ENCODE results near the gene C1orf116.

C1orf116 gene

GRCh38 chr1:207003210-207003609 is 29.3 kb downstream of the C1orf116 start:
- Histone ChIP-seq H3K27me3 (replicated peaks) (peaks cover 2% of the 10 kb centered on the region), H3K27ac (no peak overlapping the region), H3K4me3 (ENCODE audit: low read depth, low read length) (no peak overlapping the region), H3K36me3 (replicated peaks) (no peaks in the 10 kb centered on the region)
- in situ Hi-C loops (cut with HindIII; ENCODE audit: low pct_ligation_motif_present, low sequenced_read_pairs): no loop called here
- no peak for DNase-seq
- TF ChIP-seq CTCF (IDR thresholded peaks at IDR 0.05; ENCODE audit: low read depth, low read length, missing control alignments): no peak

- in situ Hi-C loops (cut with HindIII; ENCODE audit: low pct_ligation_motif_present, low sequenced_read_pairs): no loop called here
- no peak overlapping the region for H3K4me3 ChIP-seq (ENCODE audit: low read depth, low read length)
- no peak for DNase-seq
- H3K27ac ChIP-seq: no peak overlapping the region
- peaks cover 4% of the 10 kb centered on the region for H3K27me3 ChIP-seq (replicated peaks)
- no peaks in the 10 kb centered on the region for H3K36me3 ChIP-seq (replicated peaks)
- no peak for TF ChIP-seq CTCF (IDR thresholded peaks at IDR 0.05; ENCODE audit: low read depth, low read length, missing control alignments)
Observed at GRCh38 chr1:207002724-207003146, 29.8 kb downstream of the C1orf116 start.

GRCh38 chr1:207001492-207002245 is 30.9 kb downstream of the C1orf116 start:
- no peak for DNase-seq
- no peak overlapping the region for H3K27ac ChIP-seq
- no peak for TF ChIP-seq CTCF (IDR thresholded peaks at IDR 0.05; ENCODE audit: low read depth, low read length, missing control alignments)
- peaks cover 4% of the 10 kb centered on the region for H3K27me3 ChIP-seq (replicated peaks)
- in situ Hi-C loops (cut with HindIII; ENCODE audit: low pct_ligation_motif_present, low sequenced_read_pairs): no loop called here
- no peak overlapping the region for H3K4me3 ChIP-seq (ENCODE audit: low read depth, low read length)
- no peaks in the 10 kb centered on the region for H3K36me3 ChIP-seq (replicated peaks)

- DNase-seq: no peak
- H3K27ac ChIP-seq: no peak overlapping the region
- in situ Hi-C loops (cut with HindIII; ENCODE audit: low pct_ligation_motif_present, low sequenced_read_pairs): no loop called here
- no peaks in the 10 kb centered on the region for H3K36me3 ChIP-seq (replicated peaks)
- no peak for TF ChIP-seq CTCF (IDR thresholded peaks at IDR 0.05; ENCODE audit: low read depth, low read length, missing control alignments)
- H3K27me3 ChIP-seq (replicated peaks): peaks cover 4% of the 10 kb centered on the region
- H3K4me3 ChIP-seq (ENCODE audit: low read depth, low read length): no peak overlapping the region
Observed at GRCh38 chr1:207000651-207001291, 31.8 kb downstream of the C1orf116 start.

GRCh38 chr1:206998816-206999215 is 33.7 kb downstream of the C1orf116 start:
- no peak for DNase-seq
- TF ChIP-seq CTCF (IDR thresholded peaks at IDR 0.05; ENCODE audit: low read depth, low read length, missing control alignments): no peak
- in situ Hi-C loops (cut with HindIII; ENCODE audit: low pct_ligation_motif_present, low sequenced_read_pairs): no loop called here
- H3K4me3 ChIP-seq (ENCODE audit: low read depth, low read length): no peak overlapping the region
- peaks cover 5% of the 10 kb centered on the region for H3K27me3 ChIP-seq (replicated peaks)
- H3K27ac ChIP-seq: no peak overlapping the region
- H3K36me3 ChIP-seq (replicated peaks): no peaks in the 10 kb centered on the region

Data from brain microvascular endothelial cell (primary cell).